Muscle layer of colon (tissue), 2 donors: ENCODE data around the gene BUD13.

Experiments used
- H3K27ac ChIP-seq: one replicate; pipeline ENCODE4 v1.7.0; 2013; ENCODE audit warnings: low read depth, mild to moderate bottlenecking, low read length, moderate library complexity
- H3K27me3 ChIP-seq, 2 donors: one replicate each; pipeline ENCODE4 v1.7.0; 2013; ENCODE audit warnings: low read length in 2 of 2, mild to moderate bottlenecking in 2 of 2; ENCODE audit not compliant: insufficient read depth in 2 of 2, control insufficient read depth in 1 of 2
- H3K36me3 ChIP-seq: one replicate; pipeline ENCODE4 v1.7.0; 2013; ENCODE audit warnings: mild to moderate bottlenecking, low read length; ENCODE audit not compliant: insufficient read depth
- H3K4me1 ChIP-seq: one replicate; pipeline ENCODE4 v1.7.0; 2013; ENCODE audit warnings: mild to moderate bottlenecking, low read length; ENCODE audit not compliant: insufficient read depth
- H3K4me3 ChIP-seq, 2 donors: one replicate each; pipeline ENCODE4 v1.7.0; 2013; ENCODE audit warnings: low read length in 2 of 2, low read depth in 1 of 2, mild to moderate bottlenecking in 1 of 2, moderate library complexity in 1 of 2
- H3K9ac ChIP-seq: one replicate; pipeline ENCODE4 v1.7.0; 2013; ENCODE audit warnings: low read length
- H3K9me3 ChIP-seq: one replicate; pipeline ENCODE4 v1.7.0; 2013; ENCODE audit warnings: mild to moderate bottlenecking, low read length
- donor health status: abdominal sarcoma.
- donor health status: Adenocarcinoma of cecum.

BUD13 gene, protein sequence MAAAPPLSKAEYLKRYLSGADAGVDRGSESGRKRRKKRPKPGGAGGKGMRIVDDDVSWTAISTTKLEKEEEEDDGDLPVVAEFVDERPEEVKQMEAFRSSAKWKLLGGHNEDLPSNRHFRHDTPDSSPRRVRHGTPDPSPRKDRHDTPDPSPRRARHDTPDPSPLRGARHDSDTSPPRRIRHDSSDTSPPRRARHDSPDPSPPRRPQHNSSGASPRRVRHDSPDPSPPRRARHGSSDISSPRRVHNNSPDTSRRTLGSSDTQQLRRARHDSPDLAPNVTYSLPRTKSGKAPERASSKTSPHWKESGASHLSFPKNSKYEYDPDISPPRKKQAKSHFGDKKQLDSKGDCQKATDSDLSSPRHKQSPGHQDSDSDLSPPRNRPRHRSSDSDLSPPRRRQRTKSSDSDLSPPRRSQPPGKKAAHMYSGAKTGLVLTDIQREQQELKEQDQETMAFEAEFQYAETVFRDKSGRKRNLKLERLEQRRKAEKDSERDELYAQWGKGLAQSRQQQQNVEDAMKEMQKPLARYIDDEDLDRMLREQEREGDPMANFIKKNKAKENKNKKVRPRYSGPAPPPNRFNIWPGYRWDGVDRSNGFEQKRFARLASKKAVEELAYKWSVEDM

DNA sequence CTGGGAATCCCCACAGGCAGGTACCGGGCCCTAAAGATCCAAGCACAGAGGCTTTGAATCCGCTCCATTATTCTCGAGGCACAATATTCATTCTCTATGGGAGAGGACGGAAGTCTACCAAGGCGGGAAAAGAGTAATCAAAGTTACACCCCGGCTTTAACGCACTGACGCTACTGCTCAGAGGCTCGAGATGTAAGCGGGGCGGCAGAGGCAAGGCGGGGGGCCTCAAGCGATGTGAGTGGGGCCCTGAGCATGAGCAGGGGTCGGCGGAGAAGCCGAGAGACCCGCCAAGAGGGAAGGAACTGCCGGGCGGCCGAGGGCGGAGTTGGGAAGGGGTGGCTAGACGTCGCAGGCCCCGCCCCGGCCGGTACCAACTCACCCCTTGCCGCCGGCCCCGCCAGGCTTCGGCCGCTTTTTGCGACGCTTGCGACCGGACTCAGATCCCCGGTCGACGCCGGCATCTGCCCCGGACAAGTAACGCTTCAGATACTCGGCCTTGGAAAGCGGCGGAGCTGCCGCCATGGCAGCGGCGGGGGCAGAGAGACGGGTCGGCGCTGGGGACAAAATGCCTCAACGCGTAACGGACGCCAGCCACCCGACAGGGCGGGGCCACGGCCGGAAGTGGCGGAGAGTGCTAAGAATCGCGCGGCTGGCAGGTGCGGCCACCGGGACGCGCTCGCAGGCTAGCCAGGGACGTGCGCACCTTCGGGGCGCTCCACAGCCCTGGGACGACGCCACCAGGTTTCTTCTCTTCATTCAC is at the start of gene BUD13:
Gene BUD13, minus strand, starts transcription at position 545 of the 760 bp plus-strand sequence. Its CDS starts 23 bp downstream, at position 522.
- H3K4me3 ChIP-seq = peak within 1 kb of the TSS; percentile 80 to 93
- H3K36me3 ChIP-seq = peaks cover 8% of the 10 kb centered on the region
- H3K4me1 ChIP-seq = peaks cover 23% of the 10 kb centered on the region
- H3K27me3 ChIP-seq = no peaks in the 10 kb centered on the region
- no peaks in the 10 kb centered on the region for H3K9me3 ChIP-seq
- peak within 1 kb of the TSS; percentile 94 for H3K27ac ChIP-seq
- H3K9ac ChIP-seq = peak within 1 kb of the TSS; percentile 74

DNA sequence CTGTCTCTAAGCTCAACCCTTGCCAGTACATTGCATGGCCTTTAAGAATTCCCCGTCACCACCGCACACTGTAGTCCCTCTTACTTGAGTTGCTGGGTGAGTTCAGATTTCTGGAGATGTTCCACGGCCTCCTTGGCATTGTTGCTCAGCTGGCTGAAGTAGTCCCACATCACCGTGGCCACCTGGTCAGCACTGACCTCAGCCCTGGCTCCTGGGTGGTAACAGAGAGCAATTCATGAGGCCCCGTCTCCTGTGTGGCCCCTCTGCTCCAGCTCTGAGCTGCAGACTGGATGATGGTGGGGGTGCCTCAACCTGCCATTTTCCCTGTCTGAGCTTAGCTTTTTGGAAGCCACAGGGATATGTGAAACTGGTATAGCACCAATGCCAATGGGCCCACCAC is 49.8 kb upstream of the BUD13 start:
- no peaks in the 10 kb centered on the region for H3K36me3 ChIP-seq
- H3K4me1 ChIP-seq = no peaks in the 10 kb centered on the region
- H3K4me3 ChIP-seq = no peak overlapping the region
- no peaks in the 10 kb centered on the region for H3K9me3 ChIP-seq
- H3K27ac ChIP-seq = no peak overlapping the region
- no peaks in the 10 kb centered on the region for H3K27me3 ChIP-seq
- H3K9ac ChIP-seq = no peak overlapping the region

DNA sequence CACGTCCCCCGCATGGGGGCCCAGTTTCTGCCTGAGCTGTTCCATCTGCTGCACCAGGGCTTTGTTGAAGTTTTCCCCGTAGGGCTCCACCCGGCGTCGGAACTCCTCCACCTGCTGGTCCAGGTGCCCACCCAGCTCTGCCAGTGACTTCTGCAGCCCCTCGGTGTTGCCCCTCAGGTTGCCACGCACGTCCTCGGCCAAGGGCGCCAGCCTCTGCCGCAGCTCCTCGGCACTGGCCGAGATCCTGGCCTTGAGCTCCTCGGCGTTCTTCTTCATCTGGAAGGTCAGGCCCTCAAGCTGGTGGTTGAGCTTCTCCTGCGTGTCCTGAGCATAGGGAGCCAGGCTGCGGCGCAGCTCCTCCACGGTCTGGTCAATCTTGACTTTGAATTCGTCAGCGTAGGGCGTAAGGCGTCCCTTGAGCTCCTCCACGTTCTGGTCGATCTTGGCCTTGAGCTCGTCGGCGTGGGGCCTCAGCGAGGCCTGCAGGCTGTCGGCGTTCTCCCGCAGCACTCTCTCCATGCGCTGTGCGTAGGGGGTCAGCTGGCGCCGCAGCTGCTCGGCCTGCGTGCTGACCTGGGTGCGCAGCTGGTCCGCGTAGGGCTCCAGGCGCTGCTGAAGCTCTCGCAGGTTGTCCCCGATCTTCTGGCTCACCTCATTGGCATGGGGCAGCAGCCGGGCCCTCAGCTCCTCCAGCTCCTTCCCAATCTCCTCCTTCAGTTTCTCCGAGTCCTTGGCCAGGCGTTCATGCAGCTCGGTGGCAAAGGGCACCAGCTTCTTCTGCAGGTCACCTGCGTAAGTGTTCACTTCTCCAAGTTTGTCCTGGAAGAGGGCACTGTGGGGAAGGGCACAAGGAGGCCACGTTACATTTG is 48.5 kb upstream of the BUD13 start:
- Histone ChIP-seq H3K4me3 (no peak overlapping the region), H3K9ac (no peak overlapping the region), H3K9me3 (no peaks in the 10 kb centered on the region), H3K27me3 (no peaks in the 10 kb centered on the region), H3K27ac (no peak overlapping the region), H3K36me3 (no peaks in the 10 kb centered on the region), H3K4me1 (no peaks in the 10 kb centered on the region)

DNA sequence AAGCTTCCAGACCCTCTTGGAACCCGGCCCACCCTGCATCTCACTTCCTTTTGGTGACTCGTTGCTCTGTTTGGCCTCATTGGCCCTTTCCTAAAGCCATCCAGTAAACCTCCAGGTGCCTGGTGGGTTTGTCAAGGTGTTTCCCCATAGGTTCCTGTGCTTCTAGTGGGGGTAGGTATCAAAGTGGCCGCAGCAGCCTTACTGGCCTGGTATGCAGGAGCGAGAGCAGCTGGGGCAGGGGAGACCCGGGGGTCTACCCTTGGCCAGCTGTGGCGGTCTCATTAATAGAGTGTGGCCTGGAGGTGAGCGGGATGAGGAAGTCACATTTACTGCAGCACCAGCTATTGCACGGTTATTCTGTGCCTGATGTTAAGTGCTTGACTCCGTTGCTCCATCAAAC is 46.3 kb upstream of the BUD13 start:
- H3K27me3 ChIP-seq = no peaks in the 10 kb centered on the region
- no peaks in the 10 kb centered on the region for H3K9me3 ChIP-seq
- H3K4me3 ChIP-seq = no peak overlapping the region
- no peaks in the 10 kb centered on the region for H3K4me1 ChIP-seq
- H3K36me3 ChIP-seq = no peaks in the 10 kb centered on the region
- H3K27ac ChIP-seq = no peak overlapping the region
- H3K9ac ChIP-seq = no peak overlapping the region

DNA sequence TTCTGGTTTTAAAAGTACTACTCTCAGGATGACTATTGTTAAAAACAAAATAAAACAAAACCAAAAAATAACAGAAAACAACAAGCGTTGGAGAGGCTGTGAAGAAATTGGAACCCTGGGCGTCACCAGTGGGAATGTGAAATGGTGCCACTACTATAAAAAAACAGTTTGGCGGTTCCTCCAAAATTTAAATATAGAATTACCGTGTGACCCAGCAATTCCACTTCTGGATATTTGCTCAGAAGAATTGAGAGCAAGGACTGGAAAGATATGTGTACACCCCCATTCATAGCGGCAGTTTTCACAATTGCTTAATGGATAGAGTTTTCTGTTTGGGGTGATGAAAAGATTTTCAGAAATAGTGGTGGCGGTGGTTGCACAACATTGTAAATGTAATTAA is 41.7 kb upstream of the BUD13 start:
- Histone ChIP-seq H3K4me3 (no peak overlapping the region), H3K9ac (no peak overlapping the region), H3K27ac (no peak overlapping the region), H3K27me3 (no peaks in the 10 kb centered on the region), H3K36me3 (no peaks in the 10 kb centered on the region), H3K9me3 (no peaks in the 10 kb centered on the region), H3K4me1 (no peaks in the 10 kb centered on the region)

DNA sequence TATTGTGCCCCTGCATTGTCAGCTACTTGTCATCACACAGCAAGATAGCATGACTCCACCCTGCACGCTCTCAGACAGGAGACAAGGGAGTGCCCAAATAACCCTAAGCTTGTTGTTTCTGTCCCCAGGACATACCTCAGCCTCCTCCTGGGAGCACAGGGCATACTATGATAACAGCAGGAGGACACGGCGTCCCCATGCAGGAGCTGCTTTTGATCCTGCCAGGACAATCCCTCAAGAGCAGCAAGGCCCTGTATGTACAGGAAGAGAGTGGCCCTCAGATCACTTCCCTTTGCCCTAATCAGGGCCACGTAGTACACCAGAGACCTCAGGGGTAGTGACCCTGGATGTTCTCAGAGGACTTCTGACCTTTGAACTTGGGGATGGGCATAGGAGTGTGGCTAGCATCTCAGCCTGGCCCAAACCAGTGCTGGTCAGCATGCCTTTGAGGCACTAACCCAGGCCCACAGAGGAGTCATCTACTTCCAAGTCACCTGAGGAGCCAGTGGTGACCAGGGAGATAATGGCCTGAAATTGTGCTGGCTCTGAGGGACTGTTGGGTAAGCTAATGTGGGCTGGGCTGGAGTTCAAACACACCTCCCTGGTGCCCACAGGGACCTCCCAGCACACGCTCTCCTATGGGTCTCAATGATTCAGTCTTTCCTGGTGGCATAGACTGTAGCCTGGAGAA is 41.1 kb upstream of the BUD13 start:
- Histone ChIP-seq H3K27ac (no peak overlapping the region), H3K27me3 (no peaks in the 10 kb centered on the region), H3K9me3 (no peaks in the 10 kb centered on the region), H3K4me1 (no peaks in the 10 kb centered on the region), H3K9ac (no peak overlapping the region), H3K36me3 (no peaks in the 10 kb centered on the region), H3K4me3 (no peak overlapping the region)

DNA sequence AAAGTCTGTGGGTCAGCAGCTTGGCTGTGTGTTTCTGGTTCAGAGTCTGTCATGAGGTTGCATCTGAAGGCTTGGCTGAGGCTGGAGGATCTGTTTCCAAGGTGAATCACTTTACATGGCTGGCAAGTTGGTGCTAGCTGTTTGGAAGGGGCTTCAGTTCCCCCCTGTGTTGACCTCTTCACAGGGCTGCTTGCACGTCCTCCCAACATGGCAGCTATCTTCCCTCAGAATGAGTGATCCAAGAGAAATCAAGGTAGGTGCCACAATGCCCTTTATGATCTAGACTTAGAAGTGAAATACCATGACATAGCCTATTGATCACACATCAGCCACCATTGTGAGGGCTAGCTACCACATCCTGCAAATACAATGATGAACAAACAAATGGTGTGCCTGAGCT is 40.4 kb upstream of the BUD13 start:
- Histone ChIP-seq H3K9ac (no peak overlapping the region), H3K27me3 (no peaks in the 10 kb centered on the region), H3K4me1 (no peaks in the 10 kb centered on the region), H3K27ac (no peak overlapping the region), H3K36me3 (no peaks in the 10 kb centered on the region), H3K9me3 (no peaks in the 10 kb centered on the region), H3K4me3 (no peak overlapping the region)

DNA sequence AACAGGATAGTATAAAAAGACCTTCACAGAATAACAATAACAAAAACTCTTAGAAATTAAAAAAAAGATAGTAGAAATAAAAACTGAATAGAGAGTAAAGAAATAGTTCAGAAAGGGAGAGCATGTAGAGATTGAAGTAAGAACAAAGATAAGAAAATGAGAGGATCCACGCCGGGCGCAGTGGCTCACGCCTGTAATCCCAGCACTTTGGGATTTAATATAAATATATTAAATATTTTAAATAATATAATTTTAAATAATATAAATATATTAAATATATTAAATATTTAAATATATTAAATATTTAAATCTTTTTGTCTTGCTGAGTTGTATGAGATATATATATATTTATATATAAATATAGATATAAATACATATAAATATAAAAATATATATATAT is 39.3 kb upstream of the BUD13 start:
- Histone ChIP-seq H3K4me3 (no peak overlapping the region), H3K9me3 (no peaks in the 10 kb centered on the region), H3K9ac (no peak overlapping the region), H3K27me3 (no peaks in the 10 kb centered on the region), H3K36me3 (no peaks in the 10 kb centered on the region), H3K4me1 (no peaks in the 10 kb centered on the region), H3K27ac (no peak overlapping the region)

DNA sequence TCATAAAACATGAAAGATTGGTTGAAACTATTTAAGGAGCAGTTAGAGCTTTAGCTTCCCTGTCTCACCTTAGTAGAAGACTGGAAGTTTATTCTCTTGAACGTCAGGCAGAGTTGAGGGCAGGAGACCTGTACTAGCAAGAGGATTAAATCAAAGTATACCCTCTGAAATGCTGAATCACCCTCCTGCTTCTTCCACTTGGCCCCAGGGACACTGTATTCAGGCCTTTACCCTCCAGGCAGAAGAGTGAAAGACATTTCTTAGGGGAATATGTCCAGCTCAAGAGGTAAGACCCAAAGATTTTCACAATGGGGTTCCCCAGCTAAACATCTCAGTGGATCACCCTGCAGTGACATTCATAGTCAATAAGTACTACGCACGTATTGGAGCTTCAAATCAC is 38.4 kb upstream of the BUD13 start:
- Histone ChIP-seq H3K27me3 (no peaks in the 10 kb centered on the region), H3K4me1 (no peaks in the 10 kb centered on the region), H3K9me3 (no peaks in the 10 kb centered on the region)

DNA sequence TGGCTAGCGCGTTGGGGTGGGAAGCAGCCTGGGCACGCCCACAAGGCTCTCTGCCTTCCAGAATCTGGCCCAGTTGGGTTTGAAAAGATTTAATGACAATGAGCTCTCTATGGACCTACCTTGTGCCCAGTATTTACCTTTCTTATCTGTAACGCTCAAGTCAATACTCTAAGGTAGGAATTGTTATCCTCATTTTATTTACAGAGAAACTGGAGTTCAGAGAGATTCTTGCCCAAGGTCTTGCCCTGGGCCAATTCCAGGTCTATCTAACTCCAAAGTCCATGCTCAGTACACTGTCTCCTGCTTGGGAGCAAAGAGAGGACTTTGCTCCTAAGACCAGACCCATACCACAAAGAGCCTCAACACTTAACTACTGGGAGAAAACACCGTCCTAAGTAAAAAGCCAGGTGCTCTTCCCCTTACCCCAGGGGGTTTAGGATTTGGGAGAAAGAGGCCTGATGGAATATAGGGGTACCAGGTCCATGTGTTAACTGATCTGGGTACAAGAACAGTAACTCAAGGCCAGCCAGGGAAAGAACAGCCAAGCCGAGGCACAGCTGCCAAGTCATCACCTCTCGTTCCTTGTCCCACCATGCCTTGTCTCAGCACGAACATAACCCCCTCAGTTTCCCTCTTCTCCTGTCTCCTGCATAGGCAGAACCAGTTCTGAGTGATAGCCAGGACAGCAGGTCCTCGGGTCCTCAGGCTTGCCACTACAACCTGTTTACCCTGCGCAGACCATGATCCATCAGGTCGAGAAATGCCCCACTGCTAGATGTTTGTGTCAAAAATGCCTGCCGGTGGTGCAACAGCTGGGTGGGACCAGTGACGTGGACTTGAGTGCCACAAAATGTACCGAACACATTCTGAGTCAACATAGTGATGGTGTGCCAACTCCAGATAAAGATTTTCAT is 35.7 kb upstream of the BUD13 start:
- no peak overlapping the region for H3K4me3 ChIP-seq
- no peaks in the 10 kb centered on the region for H3K9me3 ChIP-seq
- no peak overlapping the region for H3K9ac ChIP-seq
- H3K36me3 ChIP-seq = no peaks in the 10 kb centered on the region
- H3K27me3 ChIP-seq = no peaks in the 10 kb centered on the region
- H3K4me1 ChIP-seq = no peaks in the 10 kb centered on the region
- H3K27ac ChIP-seq = no peak overlapping the region

More for the DNA sequence above, 38.4 kb upstream of the BUD13 start:
- Histone ChIP-seq H3K27ac (no peak overlapping the region), H3K36me3 (no peaks in the 10 kb centered on the region), H3K9ac (no peak overlapping the region), H3K4me3 (no peak overlapping the region)
